Body of pancreas (tissue), 4 donors: ENCODE data around the gene SOX9.

Experiments
- POLR2A ChIP-seq, 3 donors: fragments of 450-650 bp; IDR thresholded peaks; one replicate each; pipeline ENCODE4 v1.6.1; 2016; ENCODE audit warnings: antibody characterized with exemption in 3 of 3, mild to moderate bottlenecking in 2 of 3
- TF ChIP-seq, protein P1 (sequence below), 7 experiments: fragments of 450-650 bp in 4 of 7; fragments of 200-600 bp in 3 of 7; sonication (generic) in 3 of 7; IDR thresholded peaks; one replicate each; pipeline ENCODE4 v1.5.1; 2016 to 2019; ENCODE audit warnings: antibody characterized with exemption in 7 of 7

DNA sequence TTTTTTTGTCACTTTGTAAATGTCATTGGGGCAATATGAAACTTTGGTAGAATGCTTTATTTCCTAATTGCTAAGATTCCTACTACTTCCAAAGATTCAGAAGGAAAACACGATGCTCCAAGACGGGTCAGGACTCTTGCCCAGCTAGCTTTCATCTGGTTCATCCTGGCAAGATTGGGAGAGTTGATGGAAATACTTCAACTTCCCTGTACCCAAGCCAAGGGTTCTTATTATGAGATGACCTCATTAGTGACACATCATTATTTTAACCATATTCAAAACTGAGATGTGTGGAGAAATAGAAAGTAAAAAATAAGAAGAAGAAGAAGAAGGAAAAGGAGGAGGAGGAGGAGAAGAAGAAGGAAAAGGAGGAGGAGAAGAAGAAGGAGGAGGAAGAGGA is 25.6 kb downstream of the SOX9 start:
- TF ChIP-seq, protein P1, sequence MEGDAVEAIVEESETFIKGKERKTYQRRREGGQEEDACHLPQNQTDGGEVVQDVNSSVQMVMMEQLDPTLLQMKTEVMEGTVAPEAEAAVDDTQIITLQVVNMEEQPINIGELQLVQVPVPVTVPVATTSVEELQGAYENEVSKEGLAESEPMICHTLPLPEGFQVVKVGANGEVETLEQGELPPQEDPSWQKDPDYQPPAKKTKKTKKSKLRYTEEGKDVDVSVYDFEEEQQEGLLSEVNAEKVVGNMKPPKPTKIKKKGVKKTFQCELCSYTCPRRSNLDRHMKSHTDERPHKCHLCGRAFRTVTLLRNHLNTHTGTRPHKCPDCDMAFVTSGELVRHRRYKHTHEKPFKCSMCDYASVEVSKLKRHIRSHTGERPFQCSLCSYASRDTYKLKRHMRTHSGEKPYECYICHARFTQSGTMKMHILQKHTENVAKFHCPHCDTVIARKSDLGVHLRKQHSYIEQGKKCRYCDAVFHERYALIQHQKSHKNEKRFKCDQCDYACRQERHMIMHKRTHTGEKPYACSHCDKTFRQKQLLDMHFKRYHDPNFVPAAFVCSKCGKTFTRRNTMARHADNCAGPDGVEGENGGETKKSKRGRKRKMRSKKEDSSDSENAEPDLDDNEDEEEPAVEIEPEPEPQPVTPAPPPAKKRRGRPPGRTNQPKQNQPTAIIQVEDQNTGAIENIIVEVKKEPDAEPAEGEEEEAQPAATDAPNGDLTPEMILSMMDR (IDR thresholded peaks at IDR 0.05): no peak
- TF ChIP-seq POLR2A (IDR thresholded peaks at IDR 0.05): no peak
